ENCODE results near the gene TAF1D. TPM values are rescaled to one million over a fixed set of nuclear protein-coding genes. Genes with fewer than 3 reads are reported as not detected.

TAF1D gene
- total RNA-seq, 1 experiment from 2014 or later, result 272 TPM

- Histone ChIP-seq H3K27ac (ENCODE audit: insufficient read length, low read depth, low read length) (no peak overlapping the region), H3K23me2 (ENCODE audit: insufficient read length, low read depth, low read length, poor library complexity, severe bottlenecking) (no peaks in the 10 kb centered on the region), H3K27me3 (ENCODE audit: insufficient read depth, low read length) (no peaks in the 10 kb centered on the region), H3K4ac (ENCODE audit: low read depth, low read length) (no peak overlapping the region), H3K9ac (ENCODE audit: extremely low read depth, insufficient read length, low read length) (no peak overlapping the region), H4K20me1 (ENCODE audit: control insufficient read depth, insufficient read depth, insufficient read length) (no peaks in the 10 kb centered on the region), H4K91ac (ENCODE audit: insufficient read length, low read depth, low read length) (no peak overlapping the region), H2BK120ac (ENCODE audit: low read depth, low read length, poor library complexity, severe bottlenecking) (no peak overlapping the region), H3K9me3 (ENCODE audit: control insufficient read depth, low read depth, low read length) (no peaks in the 10 kb centered on the region), H2BK12ac (ENCODE audit: insufficient read length, low read depth, low read length) (no peak overlapping the region), H3K79me1 (ENCODE audit: insufficient read depth, low read depth, low read length, poor library complexity, severe bottlenecking) (peaks cover 3% of the 10 kb centered on the region), H4K8ac (replicated peaks; ENCODE audit: insufficient read length, low read depth, low read length) (no peak overlapping the region), H3K4me2 (ENCODE audit: insufficient read depth, insufficient read length, low read length) (no peak overlapping the region), H2BK5ac (ENCODE audit: insufficient read length, low read length) (no peak overlapping the region), H3K56ac (ENCODE audit: insufficient read length, low read depth, low read length) (no peak overlapping the region), H3K23ac (ENCODE audit: insufficient read length, low read depth, low read length) (no peak overlapping the region), H3K4me1 (ENCODE audit: insufficient read depth, low read length) (no peaks in the 10 kb centered on the region), H2AK5ac (ENCODE audit: insufficient read length, low read length) (no peak overlapping the region), H2BK20ac (ENCODE audit: low read depth, low read length, poor library complexity, severe bottlenecking) (no peak overlapping the region), H3K79me2 (ENCODE audit: insufficient read depth, low read length) (0 out of 2 replicates have a peak, but pooled peaks cover 2% of the 10 kb centered on the region), H3T11ph (ENCODE audit: low read length) (no peak overlapping the region), H4K5ac (ENCODE audit: insufficient read length, low read depth, low read length) (no peak overlapping the region), H3K18ac (ENCODE audit: insufficient read length, low read depth, low read length) (no peak overlapping the region), H2AFZ (ENCODE audit: low read length) (no peak overlapping the region), H2BK15ac (ENCODE audit: low read depth, low read length) (no peak overlapping the region), H3K14ac (ENCODE audit: insufficient read depth, low read length) (no peak overlapping the region)
- WGBS (ENCODE audit: extremely low coverage, insufficient read length, low lambda C conversion rate), result no CpG with 5 or more reads among the region's 4 CpGs
- Mint-ChIP-seq H3K27ac (peak overlapping the region in 2 of 3 experiments; percentile 61 to 87; a peak in 2 of 7 replicates), H3K4me1 (peaks cover 16 to 18% of the 10 kb centered on the region in 2 experiments), H3K9me3 (no peaks in the 10 kb centered on the region), H3K4me3 (no peak overlapping the region), H3K27me3 (ENCODE audit: low read depth) (no peaks in the 10 kb centered on the region), H3K36me3 (ENCODE audit: insufficient read depth in 1 of 3, low read depth in 3 of 3) (peaks cover 52 to 90% (median 75%) of the 10 kb centered on the region in 3 experiments)
- TF ChIP-seq CTCF (conservative IDR thresholded peaks at IDR 0.05), result no peak
- DNase-seq, result no peak
Observed at GRCh38 chr11:93732237-93732892, 8.9 kb downstream of the TAF1D start.
